Heart left ventricle (tissue), 13 donors: Measurements from ENCODE around the gene GABARAP.

Source experiments
- POLR2A ChIP-seq, 2 donors: fragments of 450-650 bp; IDR thresholded peaks; one replicate each; pipeline ENCODE4 v1.6.1; 2017; ENCODE audit warnings: antibody characterized with exemption in 2 of 2, mild to moderate bottlenecking in 2 of 2, moderate library complexity in 2 of 2
- TF ChIP-seq, protein P1 (sequence below), 12 donors: fragments of 200-600 bp; sonication (generic) in 4 of 12; IDR thresholded peaks; one replicate each; pipeline versions ENCODE4 v1.5.0 to v1.8.0; 2018 to 2022; ENCODE audit warnings: antibody characterized with exemption in 12 of 12, mild to moderate bottlenecking in 5 of 12
- donor health status: ischemic (EF 13 %, LVEDD 7.1; RV severe dilation, severe dysfunction).
- donor health status: DM: no; HTN: yes; CAD: no.
- donor health status: DM: no; HTN: no; CAD: no.
- donor health status: ischemic (EF 25% LVEDD 6.9; RV normal size, moderate dysfunction).
- donor health status: ischemic (EF 25% LVEDD 5.7; RV mildly dilated, moderate dysfunction).
- donor health status: ischemic (EF 35%, LVEDD 5.7; RV mildly dilated, moderate dysfunction).
- donor health status: nonischemic (EF 11% LVEDD 7.7; RV severe dilation, severe dysfunction).
- donor health status: DM: yes; HTN: yes; CAD: no.
- donor health status: PGD.
- donor health status: ischemic (EF 29% LVEDD 5.4; RV normal size, mild dysfunction).
- donor health status: nonischemic (EF 23%, LVEDD 6.1; RV moderate dilation, normal function).

GRCh38 chr17:7284911-7285310 is 42.7 kb upstream of the GABARAP start:
- TF ChIP-seq, protein P1, sequence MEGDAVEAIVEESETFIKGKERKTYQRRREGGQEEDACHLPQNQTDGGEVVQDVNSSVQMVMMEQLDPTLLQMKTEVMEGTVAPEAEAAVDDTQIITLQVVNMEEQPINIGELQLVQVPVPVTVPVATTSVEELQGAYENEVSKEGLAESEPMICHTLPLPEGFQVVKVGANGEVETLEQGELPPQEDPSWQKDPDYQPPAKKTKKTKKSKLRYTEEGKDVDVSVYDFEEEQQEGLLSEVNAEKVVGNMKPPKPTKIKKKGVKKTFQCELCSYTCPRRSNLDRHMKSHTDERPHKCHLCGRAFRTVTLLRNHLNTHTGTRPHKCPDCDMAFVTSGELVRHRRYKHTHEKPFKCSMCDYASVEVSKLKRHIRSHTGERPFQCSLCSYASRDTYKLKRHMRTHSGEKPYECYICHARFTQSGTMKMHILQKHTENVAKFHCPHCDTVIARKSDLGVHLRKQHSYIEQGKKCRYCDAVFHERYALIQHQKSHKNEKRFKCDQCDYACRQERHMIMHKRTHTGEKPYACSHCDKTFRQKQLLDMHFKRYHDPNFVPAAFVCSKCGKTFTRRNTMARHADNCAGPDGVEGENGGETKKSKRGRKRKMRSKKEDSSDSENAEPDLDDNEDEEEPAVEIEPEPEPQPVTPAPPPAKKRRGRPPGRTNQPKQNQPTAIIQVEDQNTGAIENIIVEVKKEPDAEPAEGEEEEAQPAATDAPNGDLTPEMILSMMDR (IDR thresholded peaks at IDR 0.05): no peak
- TF ChIP-seq POLR2A (IDR thresholded peaks at IDR 0.05): no peak
